IMR-90 (cell line): ENCODE data around the gene RAPGEF1. TPM values are rescaled to one million over a fixed set of nuclear protein-coding genes. Genes with fewer than 3 reads are reported as not detected.

Experiments
- ATAC-seq: fragments of 200-7000 bp; cut with Tn5 transposase; 2 replicates; pipeline ENCODE4 v1.9.1; 2020; ENCODE audit warnings: low read depth, mild to moderate bottlenecking, moderate library complexity
- BruUV-seq: library from RNA; stranded (reverse); fragments of 400-500 nt; replicated peaks from 2 replicates; lab custom pipeline; 2021; lab: Mats Ljungman, UMichigan
- CTCF ChIA-PET: fragments of 300-600 bp; formaldehyde crosslinking; extraction: SDS; loops from one replicate; lab custom pipeline; 2021; ENCODE audit warnings: antibody characterized with exemption; lab: Yijun Ruan, JAX
- POLR2A ChIA-PET: fragments of 300-600 bp; sonication (Branson Sonifier 250); formaldehyde crosslinking; loops from one replicate; lab custom pipeline; 2022; ENCODE audit warnings: antibody characterized with exemption; ENCODE audit not compliant: unreplicated experiment; lab: Charles Lee
- DNase-seq: peaks from one replicate; pipeline ENCODE4 v3.0.0; 2013
- H2AFZ ChIP-seq: replicated peaks from 2 replicates; pipeline ENCODE3; 2013; ENCODE audit warnings: low read length, mild to moderate bottlenecking; ENCODE audit not compliant: poor library complexity
- H2AK5ac ChIP-seq: 2 replicates; pipeline ENCODE4 v1.6.1; 2013; ENCODE audit warnings: low read depth, low read length, inconsistent platforms
- H2AK9ac ChIP-seq: replicated peaks from 2 replicates; pipeline ENCODE3; 2013; ENCODE audit warnings: mild to moderate bottlenecking, low read depth, low read length, moderate library complexity; ENCODE audit not compliant: poor library complexity
- H2BK120ac ChIP-seq: 2 replicates; pipeline ENCODE4 v1.6.1; 2013; ENCODE audit warnings: low read depth, low read length, inconsistent platforms
- H2BK15ac ChIP-seq: 3 replicates; pipeline ENCODE4 v1.6.1; 2013; ENCODE audit warnings: low read depth, low read length, inconsistent platforms
- H2BK20ac ChIP-seq: 2 replicates; pipeline ENCODE4 v1.6.1; 2013; ENCODE audit warnings: low read depth, mild to moderate bottlenecking, inconsistent platforms, low read length, moderate library complexity
- H2BK5ac ChIP-seq: 2 replicates; pipeline ENCODE4 v1.6.1; 2013; ENCODE audit warnings: mild to moderate bottlenecking, low read depth, low read length, inconsistent platforms; ENCODE audit not compliant: poor library complexity, severe bottlenecking
- H3K14ac ChIP-seq: replicated peaks from 2 replicates; pipeline ENCODE4 v1.6.1; 2013; ENCODE audit warnings: low read depth, low read length, inconsistent platforms
- H3K18ac ChIP-seq: 2 replicates; pipeline ENCODE4 v1.6.1; 2013; ENCODE audit warnings: low read depth, low read length, control low read depth
- H3K23ac ChIP-seq: 2 replicates; pipeline ENCODE4 v1.6.1; 2013; ENCODE audit warnings: low read depth, low read length, inconsistent platforms
- H3K27ac ChIP-seq: 2 replicates; pipeline ENCODE4 v1.5.1; 2013; ENCODE audit warnings: mild to moderate bottlenecking, control low read depth, low read length; ENCODE audit not compliant: insufficient read depth
- H3K27me3 ChIP-seq: 2 replicates; pipeline ENCODE4 v1.6.1; 2013; ENCODE audit warnings: low read length; ENCODE audit not compliant: control insufficient read depth, insufficient read depth
- H3K36me3 ChIP-seq: 2 replicates; pipeline ENCODE4 v1.6.1; 2013; ENCODE audit warnings: low read length, mixed read lengths; ENCODE audit not compliant: control insufficient read depth, insufficient read depth
- H3K4ac ChIP-seq: 2 replicates; pipeline ENCODE4 v1.6.1; 2013; ENCODE audit warnings: low read depth, low read length, inconsistent platforms
- H3K4me1 ChIP-seq: 2 replicates; pipeline ENCODE4 v1.6.1; 2013; ENCODE audit warnings: low read length, mixed read lengths; ENCODE audit not compliant: control insufficient read depth, insufficient read depth
- H3K4me2 ChIP-seq: 2 replicates; pipeline ENCODE4 v1.6.1; 2013; ENCODE audit warnings: low read depth, mild to moderate bottlenecking, control low read depth, low read length, moderate library complexity
- H3K4me3 ChIP-seq: 2 replicates; pipeline ENCODE4 v1.5.1; 2013; ENCODE audit warnings: low read depth, mild to moderate bottlenecking, control low read depth, low read length, moderate library complexity; ENCODE audit not compliant: insufficient read depth
- H3K56ac ChIP-seq: 2 replicates; pipeline ENCODE4 v1.6.1; 2013; ENCODE audit warnings: low read length, inconsistent platforms; ENCODE audit not compliant: insufficient read depth; ENCODE audit errors: extremely low read depth
- H3K79me1 ChIP-seq, 2 experiments: 2 replicates each; pipeline ENCODE4 v1.6.1; 2013; ENCODE audit warnings: low read length in 2 of 2, inconsistent platforms in 1 of 2, low read depth in 1 of 2
- H3K9ac ChIP-seq: 2 replicates; pipeline ENCODE4 v1.6.1; 2013; ENCODE audit warnings: low read depth, low read length, control low read depth
- H3K9me1 ChIP-seq: 2 replicates; pipeline ENCODE4 v1.6.1; 2013; ENCODE audit warnings: low read length, inconsistent platforms; ENCODE audit not compliant: insufficient read depth
- H3K9me3 ChIP-seq: 2 replicates; pipeline ENCODE4 v1.6.1; 2013; ENCODE audit warnings: low read length; ENCODE audit not compliant: control insufficient read depth, insufficient read depth
- H4K20me1 ChIP-seq: 2 replicates; pipeline ENCODE4 v1.6.1; 2013; ENCODE audit warnings: low read length, inconsistent platforms; ENCODE audit not compliant: insufficient read depth
- H4K5ac ChIP-seq: 2 replicates; pipeline ENCODE4 v1.6.1; 2013; ENCODE audit warnings: mild to moderate bottlenecking, low read depth, low read length, control low read depth
- H4K8ac ChIP-seq, 2 experiments: 2 replicates each; pipeline ENCODE4 v1.6.1; 2013; ENCODE audit warnings: low read depth in 2 of 2, low read length in 2 of 2, control low read depth in 1 of 2, inconsistent platforms in 1 of 2
- H4K91ac ChIP-seq: 2 replicates; pipeline ENCODE4 v1.6.1; 2013; ENCODE audit warnings: low read depth, low read length, inconsistent platforms; ENCODE audit not compliant: insufficient read depth
- BHLHE40 ChIP-seq: fragments of 150-350 bp; IDR thresholded peaks from 2 replicates; pipeline ENCODE4 v1.6.1; 2016; ENCODE audit warnings: mild to moderate bottlenecking, low read depth, low read length
- MAFK ChIP-seq: IDR thresholded peaks from 2 replicates; pipeline ENCODE4 v1.6.1; 2012; ENCODE audit warnings: low read depth, low read length, improper control_type of control experiment
- MXI1 ChIP-seq: IDR thresholded peaks from 2 replicates; pipeline ENCODE4 v1.6.1; 2012; ENCODE audit warnings: low read depth, mild to moderate bottlenecking, low read length, moderate library complexity, borderline replicate concordance
- NFE2L2 ChIP-seq: fragments of 150-350 bp; IDR thresholded peaks from 2 replicates; pipeline ENCODE4 v1.6.1; 2016; ENCODE audit warnings: low read depth, mild to moderate bottlenecking, low read length
- WGBS, 2 experiments: methylation state at CpG; one replicate each; pipeline versions ENCODE4 v1.1.5 to v1.1.7; 2013; ENCODE audit warnings: missing lambda C conversion rate in 2 of 2; ENCODE audit not compliant: insufficient read length in 1 of 2; ENCODE audit errors: extremely low coverage in 2 of 2; 5-methylcytosine and 5-hydroxymethylcytosine counted together
- dilution Hi-C: fragments of 300-500 bp; cut with HindIII; formaldehyde crosslinking; loops from one replicate; pipeline ENCODE4 v1.14.3; 2018; ENCODE audit warnings: low sequenced_read_pairs; ENCODE audit not compliant: unreplicated experiment
- in situ Hi-C: fragments of 300-500 bp; cut with MboI; formaldehyde crosslinking; loops from 3 replicates; pipeline ENCODE4 v1.14.3; 2019; ENCODE audit warnings: low sequenced_read_pairs, inconsistent platforms, mixed read lengths
- intact Hi-C: fragments of 100-400 bp; cut with micrococcal nuclease; formaldehyde crosslinking; loops from 2 replicates; pipeline ENCODE4 v1.10.0; 2022
- polyA plus RNA-seq, 3 experiments: library from polyadenylated mRNA; depleted of rRNA; stranded (reverse); fragments of >200 nt; gene quantifications; 2 replicates each; pipeline ENCODE4 v1.2.3, GENCODE V29; 2012; ENCODE audit warnings: low replicate concordance in 1 of 3
- total RNA-seq: library from RNA; depleted of rRNA; stranded (reverse); fragments of >200 nt; gene quantifications from 2 replicates; pipeline ENCODE4 v1.2.3, GENCODE V29; 2012

The RAPGEF1 gene
- total and polyA plus RNA-seq, 2 of the 4 experiments (the other 2 are of a cell fraction): 13.1 to 22.3 TPM

- H3K56ac ChIP-seq: no peak overlapping the region
- ATAC-seq: no peak
- TF ChIP-seq MXI1: no peak
- TF ChIP-seq NFE2L2: no peak
- no peak for TF ChIP-seq BHLHE40
- TF ChIP-seq MAFK: peak; percentile 54
- no peak overlapping the region for H3K23ac ChIP-seq
- DNase-seq: peak; percentile 25
- no peak overlapping the region for H4K91ac ChIP-seq
- no peak overlapping the region for H3K18ac ChIP-seq
- peaks cover 20% of the 10 kb centered on the region for H3K27me3 ChIP-seq
- BruUV-seq: no TSS peak
- no peak overlapping the region for H4K5ac ChIP-seq
- intact Hi-C loops: loop anchor here (5.0 kb wide), 1 partner anchor 818 kb away; no protein-coding TSS in a partner anchor
- H2BK120ac ChIP-seq: no peak overlapping the region
- no peak overlapping the region for H3K14ac ChIP-seq
- H2BK15ac ChIP-seq: no peak overlapping the region
- peaks cover 2% of the 10 kb centered on the region; the same call in 1 of the 2 replicates for H3K4me1 ChIP-seq
- peaks cover 3% of the 10 kb centered on the region; the same call in 1 of the 2 replicates for H4K20me1 ChIP-seq
- H4K8ac ChIP-seq: no peak overlapping the region
- H3K4me3 ChIP-seq: no peak overlapping the region
- no peak overlapping the region for H3K4me2 ChIP-seq
- H2AFZ ChIP-seq: no peak overlapping the region
- WGBS, 2 experiments: no CpG with 5 or more reads among the region's 4 CpGs
- no peak overlapping the region for H2BK20ac ChIP-seq
- H3K27ac ChIP-seq: no peak overlapping the region
- no peaks in the 10 kb centered on the region for H3K9me1 ChIP-seq
- H3K9ac ChIP-seq: no peak overlapping the region
- H3K79me1 ChIP-seq: no peaks in the 10 kb centered on the region
- POLR2A ChIA-PET: no interaction called here
- H2AK9ac ChIP-seq: no peak overlapping the region
- no peak overlapping the region for H2AK5ac ChIP-seq
- in situ Hi-C loops: no loop called here
- no peaks in the 10 kb centered on the region for H3K36me3 ChIP-seq
- dilution Hi-C loops: no loop called here
- CTCF ChIA-PET: interaction anchor here (0.6 to 3.3 kb wide), 5 partner anchors 185 to 510 kb away, joined by 3 to 19 read pairs (median 4); no protein-coding TSS in a partner anchor
- H3K9me3 ChIP-seq: no peaks in the 10 kb centered on the region
- H2BK5ac ChIP-seq: no peak overlapping the region
- no peak overlapping the region for H3K4ac ChIP-seq
These were observed 19.3 kb upstream of the RAPGEF1 start for GRCh38 chr9:131759017-131759647.
